Activated CD4-positive, alpha-beta T cell treated with anti-CD3 and anti-CD28 coated beads, Interleukin-2, amount 10 ng/mL, durations not matched to agents 7 days and 5 days (primary cell): ENCODE data around the gene EMC9. TPM values are rescaled to one million over a fixed set of nuclear protein-coding genes. Genes with fewer than 3 reads are reported as not detected.

Source experiments
- CTCF ChIA-PET: fragments of 350-600 bp; sonication (Branson Sonifier 250); formaldehyde crosslinking; loops from one replicate; lab custom pipeline; 2021; ENCODE audit warnings: antibody characterized with exemption; lab: Charles Lee
- POLR2A ChIA-PET: fragments of 350-600 bp; sonication (Branson Sonifier 250); formaldehyde crosslinking; loops from one replicate; lab custom pipeline; 2021; ENCODE audit warnings: antibody characterized with exemption; lab: Charles Lee
- DNase-seq: peaks from one replicate; pipeline ENCODE4 v3.0.0-alpha.2; 2020
- H3K27ac Mint-ChIP-seq: one replicate; pipeline ENCODE4 v1.8.0; 2021; ENCODE audit warnings: mild to moderate bottlenecking, moderate library complexity, mixed read lengths
- H3K27me3 Mint-ChIP-seq: one replicate; pipeline ENCODE4 v1.8.0; 2021; ENCODE audit warnings: mixed read lengths
- H3K36me3 Mint-ChIP-seq: one replicate; pipeline ENCODE4 v1.8.0; 2021; ENCODE audit warnings: low read depth, mixed read lengths
- H3K4me1 Mint-ChIP-seq: one replicate; pipeline ENCODE4 v1.8.0; 2021; ENCODE audit warnings: mixed read lengths
- H3K4me3 Mint-ChIP-seq: one replicate; pipeline ENCODE4 v1.8.0; 2021; ENCODE audit warnings: mild to moderate bottlenecking, moderate library complexity, mixed read lengths
- H3K9me3 Mint-ChIP-seq: one replicate; pipeline ENCODE4 v1.8.0; 2021; ENCODE audit warnings: mixed read lengths
- total RNA-seq, 2 experiments: library from RNA; stranded (reverse); gene quantifications; one replicate each; pipeline ENCODE4 v1.2.3, GENCODE V29; 2021

Gene EMC9
- total RNA-seq, 2 experiments from 2014 or later: 37.1 to 41.0 TPM

DNA sequence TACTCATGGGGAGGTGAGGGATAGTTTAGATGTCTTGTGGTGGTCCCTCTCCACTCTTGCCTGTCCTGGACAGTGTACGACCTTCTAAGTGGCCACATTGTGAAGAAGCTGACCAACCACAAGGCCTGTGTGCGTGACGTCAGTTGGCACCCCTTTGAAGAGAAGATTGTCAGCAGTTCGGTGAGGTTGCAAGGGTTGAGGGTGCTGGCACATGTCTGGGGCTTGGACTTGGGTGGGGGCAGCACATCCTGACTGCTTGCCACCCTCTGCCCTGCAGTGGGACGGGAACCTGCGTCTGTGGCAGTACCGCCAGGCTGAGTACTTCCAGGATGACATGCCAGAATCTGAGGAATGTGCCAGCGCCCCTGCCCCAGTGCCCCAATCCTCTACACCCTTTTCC lies 18.5 kb downstream of the EMC9 start:
- CTCF ChIA-PET: no interaction called here
- Mint-ChIP-seq H3K9me3 (no peaks in the 10 kb centered on the region), H3K36me3 (peaks cover 49% of the 10 kb centered on the region), H3K27me3 (no peaks in the 10 kb centered on the region), H3K27ac (no peak overlapping the region), H3K4me3 (no peak overlapping the region), H3K4me1 (peaks cover 15% of the 10 kb centered on the region)
- no peak for DNase-seq
- POLR2A ChIA-PET: interaction anchor here (0.6 kb wide), 1 partner anchor 19 kb away, joined by 3 read pairs; no protein-coding TSS in a partner anchor

DNA sequence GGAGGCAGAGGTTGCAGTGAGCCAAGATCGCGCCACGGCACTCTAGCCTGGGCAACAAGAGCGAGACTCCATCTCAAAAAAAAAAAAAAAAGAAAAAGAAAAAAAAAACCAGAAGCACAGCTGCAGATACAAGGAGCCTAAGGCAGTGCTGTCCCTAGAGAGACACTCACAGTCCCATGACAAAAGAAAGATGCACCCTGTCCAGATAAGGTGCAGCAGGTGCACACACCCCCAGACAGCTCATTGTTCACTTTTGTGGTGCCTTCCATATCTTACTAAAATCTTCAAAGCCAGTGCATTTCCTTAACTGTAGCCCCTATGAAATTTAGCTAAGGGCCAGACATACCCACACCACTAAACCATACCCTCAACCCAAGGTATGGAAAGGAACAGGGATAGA lies 19.0 kb downstream of the EMC9 start:
- H3K4me1 Mint-ChIP-seq: peaks cover 18% of the 10 kb centered on the region
- H3K4me3 Mint-ChIP-seq: no peak overlapping the region
- ChIA-PET CTCF (interaction anchor here (0.6 to 1.1 kb wide), 4 partner anchors 13 to 185 kb away, joined by 3 to 4 read pairs (median 4); partner anchors contain the start of gene PSME1), POLR2A (interaction anchor here (0.6 kb wide), 1 partner anchor 18 kb away, joined by 3 read pairs; no protein-coding TSS in a partner anchor)
- peaks cover 54% of the 10 kb centered on the region for H3K36me3 Mint-ChIP-seq
- H3K27ac Mint-ChIP-seq: no peak overlapping the region
- no peak for DNase-seq
- no peaks in the 10 kb centered on the region for H3K9me3 Mint-ChIP-seq
- H3K27me3 Mint-ChIP-seq: no peaks in the 10 kb centered on the region

DNA sequence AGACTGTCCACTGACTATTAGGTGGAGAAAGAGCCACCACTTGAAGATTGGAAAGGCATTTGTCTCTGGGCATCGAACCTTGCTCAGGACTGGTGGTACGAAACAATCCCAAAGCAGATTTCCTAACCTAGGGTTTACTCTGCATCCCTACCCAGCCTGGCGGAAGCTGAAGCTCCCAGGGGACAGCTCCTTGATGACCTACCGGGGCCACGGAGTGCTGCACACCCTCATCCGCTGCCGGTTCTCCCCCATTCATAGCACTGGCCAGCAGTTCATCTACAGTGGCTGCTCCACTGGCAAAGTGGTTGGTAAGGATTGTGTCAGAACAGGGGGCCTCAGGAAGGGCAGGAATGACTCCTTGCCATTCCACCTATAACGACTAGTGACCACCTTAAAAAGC lies 20.2 kb downstream of the EMC9 start:
- Mint-ChIP-seq H3K27ac (no peak overlapping the region), H3K36me3 (peaks cover 63% of the 10 kb centered on the region), H3K4me3 (no peak overlapping the region), H3K4me1 (peaks cover 29% of the 10 kb centered on the region), H3K9me3 (no peaks in the 10 kb centered on the region), H3K27me3 (no peaks in the 10 kb centered on the region)
- POLR2A ChIA-PET: no interaction called here
- no peak for DNase-seq
- CTCF ChIA-PET: interaction anchor here (1.2 kb wide), 1 partner anchor 12 kb away, joined by 4 read pairs; no protein-coding TSS in a partner anchor

DNA sequence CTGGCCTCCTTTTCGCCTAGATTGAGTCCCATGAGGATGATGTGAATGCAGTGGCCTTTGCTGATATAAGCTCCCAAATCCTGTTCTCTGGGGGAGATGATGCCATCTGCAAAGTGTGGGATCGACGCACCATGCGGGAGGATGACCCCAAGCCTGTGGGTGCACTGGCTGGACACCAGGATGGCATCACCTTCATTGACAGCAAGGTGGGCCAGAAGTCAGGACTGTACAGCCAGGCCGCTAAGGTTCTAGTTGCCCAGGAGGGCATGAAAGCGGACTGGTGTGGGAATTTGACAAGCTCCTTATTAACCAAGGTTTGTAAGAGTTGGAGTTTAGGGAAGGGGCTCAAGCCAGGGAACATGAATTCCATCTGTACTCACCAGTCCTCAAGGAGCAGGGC lies 21.7 kb downstream of the EMC9 start:
- POLR2A ChIA-PET: no interaction called here
- Mint-ChIP-seq H3K36me3 (peaks cover 73% of the 10 kb centered on the region), H3K4me3 (no peak overlapping the region), H3K9me3 (no peaks in the 10 kb centered on the region), H3K4me1 (peaks cover 40% of the 10 kb centered on the region), H3K27me3 (no peaks in the 10 kb centered on the region), H3K27ac (no peak overlapping the region)
- DNase-seq: no peak
- CTCF ChIA-PET: interaction anchor here (1.5 to 3.2 kb wide), 2 partner anchors 11 to 17 kb away, joined by 5 to 12 read pairs; partner anchors contain the start of gene PSME1

DNA sequence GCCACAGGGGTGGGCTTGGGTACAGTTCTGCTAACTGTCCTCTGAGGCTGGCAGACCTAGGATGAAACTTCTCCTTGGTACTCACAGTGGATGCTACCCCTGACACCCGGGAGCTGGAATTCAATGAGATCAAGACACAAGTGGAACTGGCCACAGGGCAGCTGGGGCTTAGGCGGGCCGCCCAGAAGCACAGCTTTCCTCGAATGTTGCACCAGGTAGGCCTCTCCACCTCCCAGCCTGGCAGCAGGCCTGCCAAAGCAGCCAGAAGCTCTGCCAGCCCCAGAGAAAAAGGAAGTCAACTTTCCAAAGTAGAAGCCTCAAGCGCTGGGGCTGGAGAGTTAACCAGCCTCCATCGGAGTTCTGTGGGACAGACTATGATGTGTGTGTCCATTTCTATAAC lies 24.2 kb downstream of the EMC9 start:
- Mint-ChIP-seq H3K9me3 (no peaks in the 10 kb centered on the region), H3K27ac (no peak overlapping the region), H3K36me3 (peaks cover 62% of the 10 kb centered on the region), H3K27me3 (no peaks in the 10 kb centered on the region), H3K4me3 (no peak overlapping the region), H3K4me1 (peaks cover 41% of the 10 kb centered on the region)
- ChIA-PET POLR2A (no interaction called here), CTCF (interaction anchor here (0.6 to 2.4 kb wide), 6 partner anchors 8 to 44 kb away, joined by 3 to 12 read pairs (median 4); partner anchors contain the start of gene IRF9)
- no peak for DNase-seq

DNA sequence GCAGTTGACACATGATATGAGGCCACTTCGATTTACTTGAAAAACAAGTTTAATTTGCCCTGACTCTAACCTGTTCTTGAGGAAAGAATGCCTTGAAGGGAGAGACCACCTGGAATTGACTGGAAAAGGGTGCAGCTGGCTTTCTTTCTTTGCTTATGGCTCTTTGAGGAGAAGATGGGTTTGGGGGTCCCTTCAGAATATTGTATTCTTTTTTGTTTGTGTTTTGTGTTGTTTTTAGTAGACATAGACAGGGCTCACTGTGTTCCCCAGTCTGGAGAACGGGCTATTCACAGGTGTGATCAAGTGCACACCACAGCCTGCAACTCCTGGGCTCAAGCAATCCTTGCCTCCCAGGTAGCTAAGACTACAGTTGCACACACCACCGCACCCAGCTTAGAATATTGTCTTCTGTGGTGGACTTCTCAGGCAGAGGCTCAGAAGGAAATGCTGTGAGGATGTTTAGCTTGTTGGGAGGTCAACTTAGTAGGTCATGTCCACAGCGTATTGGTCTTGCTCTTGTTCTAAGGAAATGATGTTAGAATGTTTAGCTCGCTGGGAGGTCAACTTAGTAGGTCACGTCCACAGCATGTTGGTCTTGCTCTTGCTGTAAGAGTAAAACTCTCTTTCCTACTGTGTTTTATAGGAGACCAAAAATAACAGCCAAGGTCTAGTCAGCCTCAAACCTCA lies 25.1 kb downstream of the EMC9 start:
- CTCF ChIA-PET: interaction anchor here (0.7 to 3.2 kb wide), 10 partner anchors 11 to 385 kb away, joined by 3 to 16 read pairs (median 5); partner anchors contain the start of genes EMC9, IPO4, IRF9 and PSME1
- peak overlapping the region; percentile 100 for H3K4me3 Mint-ChIP-seq
- H3K27ac Mint-ChIP-seq: peak overlapping the region; percentile 99
- POLR2A ChIA-PET: no interaction called here
- no peaks in the 10 kb centered on the region for H3K27me3 Mint-ChIP-seq
- peaks cover 42% of the 10 kb centered on the region for H3K4me1 Mint-ChIP-seq
- no peaks in the 10 kb centered on the region for H3K9me3 Mint-ChIP-seq
- peaks cover 58% of the 10 kb centered on the region for H3K36me3 Mint-ChIP-seq
- DNase-seq: no peak

DNA sequence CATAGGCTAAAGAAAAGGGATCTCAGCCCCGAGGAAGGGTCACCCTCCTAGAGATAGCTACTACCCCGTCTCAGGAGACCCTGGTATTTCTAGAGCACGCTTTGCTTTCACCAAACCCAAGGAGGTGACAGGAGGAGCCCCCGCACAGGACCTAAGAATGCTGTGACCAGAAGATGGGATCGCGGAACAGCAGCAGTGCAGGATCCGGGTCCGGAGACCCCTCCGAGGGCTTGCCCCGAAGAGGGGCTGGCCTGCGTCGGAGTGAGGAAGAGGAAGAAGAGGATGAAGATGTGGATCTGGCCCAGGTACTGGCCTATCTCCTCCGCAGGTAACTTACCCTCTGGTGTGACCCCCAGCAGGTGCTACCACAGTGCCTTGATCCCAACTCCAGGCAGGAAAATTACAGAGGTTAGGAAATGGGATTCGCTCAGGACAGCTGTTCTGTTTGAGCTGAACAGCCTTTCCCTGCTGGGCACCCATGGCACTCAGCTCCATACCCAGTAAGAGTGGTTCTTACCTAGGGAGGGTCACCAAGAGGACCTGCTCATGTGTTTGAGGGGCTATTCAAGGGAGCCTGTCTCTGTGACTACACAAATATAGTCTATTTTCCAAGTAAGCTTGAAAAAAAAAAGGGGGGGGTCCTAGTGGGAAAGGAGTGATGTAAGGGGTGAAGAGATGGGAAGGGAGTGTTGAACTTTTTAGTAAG lies 25.8 kb downstream of the EMC9 start:
- peak overlapping the region; percentile 100 for H3K4me3 Mint-ChIP-seq
- H3K27me3 Mint-ChIP-seq: no peaks in the 10 kb centered on the region
- peak overlapping the region; percentile 99 for H3K27ac Mint-ChIP-seq
- H3K4me1 Mint-ChIP-seq: peaks cover 48% of the 10 kb centered on the region
- CTCF ChIA-PET: interaction anchor here (0.7 to 3.2 kb wide), 19 partner anchors 11 to 763 kb away, joined by 3 to 23 read pairs (median 6); partner anchors contain the start of genes DHRS4, EMC9, IPO4 and IRF9
- no peaks in the 10 kb centered on the region for H3K9me3 Mint-ChIP-seq
- no peak for DNase-seq
- H3K36me3 Mint-ChIP-seq: peaks cover 51% of the 10 kb centered on the region
- POLR2A ChIA-PET: interaction anchor here (0.5 to 2.3 kb wide), 5 partner anchors 9 to 46 kb away, joined by 3 to 11 read pairs (median 7); partner anchors contain the start of genes IRF9, PCK2, PSME1 and PSME2

DNA sequence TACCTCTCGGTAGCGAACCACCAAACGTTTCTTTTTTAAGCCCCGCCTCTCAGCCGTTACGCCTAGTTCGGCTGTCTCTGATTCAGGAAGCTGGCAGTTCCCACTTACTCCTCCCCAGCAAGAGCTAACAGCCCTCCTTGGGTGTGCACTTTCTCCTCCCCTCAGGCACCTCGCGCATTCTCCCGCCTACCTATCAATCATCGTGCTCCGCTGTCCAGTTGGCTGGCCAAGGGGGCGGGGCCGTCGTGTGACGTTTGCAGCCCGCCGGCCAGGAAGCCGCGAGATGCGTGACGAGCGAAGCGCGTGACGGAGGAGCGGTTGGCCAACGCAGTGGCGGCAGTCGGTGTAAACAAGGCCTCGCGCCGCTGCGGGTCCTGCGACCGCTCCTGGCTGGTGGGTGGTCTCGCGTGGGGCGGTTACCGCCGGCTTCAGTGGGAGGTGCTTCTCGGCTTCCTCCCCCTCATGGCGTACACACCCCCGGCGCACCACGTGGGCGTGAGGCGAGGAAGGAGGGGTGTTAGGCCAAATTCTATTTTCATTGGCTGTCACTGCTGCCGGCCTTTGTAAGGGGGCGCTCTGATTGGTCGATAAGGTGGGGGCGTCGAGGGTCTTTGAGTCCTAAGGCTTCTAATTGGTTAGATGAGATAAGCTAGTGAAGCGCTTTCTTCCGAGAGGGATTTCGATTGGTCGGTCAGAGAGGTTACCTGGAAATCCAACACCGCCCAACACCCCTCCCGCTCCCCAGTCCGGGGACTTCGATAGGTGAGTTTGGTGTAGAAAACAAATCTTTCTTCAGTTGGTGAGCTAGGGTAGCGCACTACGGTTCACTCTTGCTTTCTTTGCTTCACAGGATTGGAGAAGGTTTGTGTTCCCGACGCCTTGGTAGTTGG lies 26.6 kb downstream of the EMC9 start, which contains the start of the genes DCAF11 and NRL:
DCAF11 (plus strand) TSS at position 246 of the 890 bp plus-strand sequence. CDS start 818 bp downstream, outside the sequence.
NRL (minus strand) TSS at position 418 of the 890 bp plus-strand sequence. CDS start 32,101 bp downstream, outside the sequence.
- peaks cover 51% of the 10 kb centered on the region for H3K4me1 Mint-ChIP-seq
- peaks cover 47% of the 10 kb centered on the region for H3K36me3 Mint-ChIP-seq
- POLR2A ChIA-PET: interaction anchor here (0.5 to 2.3 kb wide), 12 partner anchors 8 to 315 kb away, joined by 3 to 11 read pairs (median 4); partner anchors contain the start of genes CHMP4A, IRF9, KHNYN and PCK2

DNA sequence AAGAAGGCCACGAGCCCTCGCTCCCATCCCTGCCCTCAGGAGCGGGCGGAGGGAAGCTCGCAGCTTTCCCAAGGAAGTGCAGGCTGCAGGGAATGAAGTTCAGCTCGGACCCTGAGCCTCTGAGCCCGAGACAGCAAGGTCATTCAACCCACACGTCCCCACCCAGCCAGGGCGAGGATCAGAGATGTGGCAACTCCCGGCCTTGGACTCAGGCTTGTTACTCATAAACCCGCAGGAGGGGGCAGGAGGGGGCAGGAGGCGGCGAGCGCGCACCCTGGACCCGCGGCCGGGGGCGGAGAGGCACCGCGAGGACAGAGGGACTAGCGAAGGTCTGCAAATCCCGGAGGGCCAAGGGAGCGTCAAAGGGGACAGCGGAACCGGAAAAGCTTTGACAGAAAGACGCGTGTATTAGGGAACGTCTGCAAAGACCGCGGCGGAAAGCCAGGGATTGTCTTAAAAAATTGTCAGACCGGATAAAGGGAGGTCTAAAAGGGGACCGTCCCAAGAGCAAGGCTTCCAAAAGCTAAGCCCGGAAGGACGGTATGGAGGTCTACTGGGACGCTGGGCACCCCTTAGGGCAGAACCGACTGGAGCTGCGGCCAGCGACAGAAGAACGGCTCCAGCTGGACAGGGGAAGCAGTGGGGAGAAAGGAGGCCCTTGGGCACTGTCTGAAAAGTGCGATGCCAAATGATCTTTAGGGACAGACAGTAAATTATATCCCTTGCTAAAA lies 27.4 kb downstream of the EMC9 start:
- peak; percentile 89 for DNase-seq
- ChIA-PET CTCF (interaction anchor here (0.5 to 3.2 kb wide), 20 partner anchors 12 to 318 kb away, joined by 3 to 23 read pairs (median 6); partner anchors contain the start of genes DHRS4, EMC9, IPO4 and IRF9), POLR2A (interaction anchor here (0.5 to 2.3 kb wide), 11 partner anchors 19 to 129 kb away, joined by 3 to 11 read pairs (median 5); partner anchors contain the start of genes CHMP4A, EMC9, IRF9 and PCK2)
- H3K36me3 Mint-ChIP-seq: peaks cover 39% of the 10 kb centered on the region
- peak overlapping the region; percentile 100 for H3K4me3 Mint-ChIP-seq
- H3K9me3 Mint-ChIP-seq: no peaks in the 10 kb centered on the region
- H3K27ac Mint-ChIP-seq: peak overlapping the region; percentile 99
- H3K27me3 Mint-ChIP-seq: no peaks in the 10 kb centered on the region
- H3K4me1 Mint-ChIP-seq: peaks cover 53% of the 10 kb centered on the region

More for the DNA sequence above, 26.6 kb downstream of the EMC9 start, which contains the start of the genes DCAF11 and NRL:
- H3K9me3 Mint-ChIP-seq: no peaks in the 10 kb centered on the region
- peak within 1 kb of the TSS; percentile 100 for H3K4me3 Mint-ChIP-seq
- DNase-seq: peak; percentile 99
- CTCF ChIA-PET: interaction anchor here (1.0 to 3.2 kb wide), 20 partner anchors 12 to 762 kb away, joined by 3 to 23 read pairs (median 6); partner anchors contain the start of genes DHRS4, EMC9, IPO4 and IRF9
- peak within 1 kb of the TSS; percentile 99 for H3K27ac Mint-ChIP-seq
- no peaks in the 10 kb centered on the region for H3K27me3 Mint-ChIP-seq

DNA sequence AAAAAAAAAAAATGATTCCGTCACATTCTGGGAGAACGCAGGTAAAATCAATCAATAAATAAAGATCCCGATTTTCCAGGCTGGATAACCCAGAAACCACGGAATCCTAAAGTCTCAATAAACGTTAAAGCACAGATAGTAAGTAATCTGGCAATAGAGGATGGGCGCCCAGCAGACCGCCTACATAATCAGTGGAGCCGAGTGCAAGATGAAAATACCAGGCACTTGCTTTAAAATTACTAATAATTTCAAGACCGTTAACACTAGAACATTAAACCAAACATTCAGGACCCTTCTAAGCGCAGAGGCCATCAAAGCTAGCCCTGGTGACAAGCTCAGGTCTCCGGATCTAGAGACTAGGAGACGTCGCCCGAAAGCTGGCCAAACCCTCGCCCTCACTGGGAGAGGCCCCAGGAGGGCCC lies 28.0 kb downstream of the EMC9 start:
- no peak for DNase-seq
- peaks cover 53% of the 10 kb centered on the region for H3K4me1 Mint-ChIP-seq
- ChIA-PET CTCF (interaction anchor here (0.5 to 2.7 kb wide), 6 partner anchors 19 to 246 kb away, joined by 3 to 23 read pairs (median 6); partner anchors contain the start of gene IRF9), POLR2A (interaction anchor here (0.8 to 2.3 kb wide), 5 partner anchors 18 to 48 kb away, joined by 3 to 11 read pairs (median 5); partner anchors contain the start of genes EMC9, IRF9, PCK2 and PSME1)
- peaks cover 33% of the 10 kb centered on the region for H3K36me3 Mint-ChIP-seq
- no peaks in the 10 kb centered on the region for H3K27me3 Mint-ChIP-seq
- no peaks in the 10 kb centered on the region for H3K9me3 Mint-ChIP-seq
- H3K27ac Mint-ChIP-seq: peak overlapping the region; percentile 99
- peak overlapping the region; percentile 100 for H3K4me3 Mint-ChIP-seq
